Activated T-cell treated with anti-CD3 and anti-CD28 coated beads, Interleukin-2, amount 50 U/mL, for 72 hours (primary cell): ENCODE results near the gene KCNQ2. TPM values are rescaled to one million over a fixed set of nuclear protein-coding genes. Genes with fewer than 3 reads are reported as not detected.

ENCODE experiments used
- ATAC-seq, 2 donors: fragments of 150-1000 bp; cut with Tn5 transposase; replicated peaks in 1 of 2; 2 replicates each; pipeline ENCODE4 v1.10.0; 2021; ENCODE audit warnings: moderate library complexity in 2 of 2, mild to moderate bottlenecking in 1 of 2
- DNase-seq, 2 donors: peaks; one replicate each; pipeline ENCODE4 v3.0.0; 2021 to 2022; ENCODE audit warnings: mixed read lengths in 1 of 2
- H3K27ac Mint-ChIP-seq: one replicate; pipeline ENCODE4 v1.8.0; 2022; ENCODE audit warnings: mild to moderate bottlenecking, moderate library complexity, mixed read lengths
- H3K27me3 Mint-ChIP-seq: one replicate; pipeline ENCODE4 v1.8.0; 2022; ENCODE audit warnings: low read depth, mixed read lengths
- H3K36me3 Mint-ChIP-seq, 2 donors: one replicate each; pipeline ENCODE4 v1.8.0; 2022; ENCODE audit warnings: mixed read lengths in 2 of 2, mild to moderate bottlenecking in 1 of 2; ENCODE audit not compliant: insufficient read depth in 2 of 2
- H3K4me1 Mint-ChIP-seq: one replicate; pipeline ENCODE4 v1.8.0; 2022; ENCODE audit warnings: low read depth, mixed read lengths
- H3K4me3 Mint-ChIP-seq, 2 donors: one replicate each; pipeline ENCODE4 v1.8.0; 2022; ENCODE audit warnings: mild to moderate bottlenecking in 2 of 2, mixed read lengths in 2 of 2, moderate library complexity in 2 of 2
- H3K9me3 Mint-ChIP-seq, 2 donors: one replicate each; pipeline ENCODE4 v1.8.0; 2022; ENCODE audit warnings: mixed read lengths in 2 of 2
- total RNA-seq, 2 donors: library from RNA; stranded (reverse); gene quantifications; one replicate each; pipeline ENCODE4 v1.2.3, GENCODE V29; 2022

Gene KCNQ2
- total RNA-seq, 2 donors from 2014 or later = 0.44 to 0.65 TPM

DNA sequence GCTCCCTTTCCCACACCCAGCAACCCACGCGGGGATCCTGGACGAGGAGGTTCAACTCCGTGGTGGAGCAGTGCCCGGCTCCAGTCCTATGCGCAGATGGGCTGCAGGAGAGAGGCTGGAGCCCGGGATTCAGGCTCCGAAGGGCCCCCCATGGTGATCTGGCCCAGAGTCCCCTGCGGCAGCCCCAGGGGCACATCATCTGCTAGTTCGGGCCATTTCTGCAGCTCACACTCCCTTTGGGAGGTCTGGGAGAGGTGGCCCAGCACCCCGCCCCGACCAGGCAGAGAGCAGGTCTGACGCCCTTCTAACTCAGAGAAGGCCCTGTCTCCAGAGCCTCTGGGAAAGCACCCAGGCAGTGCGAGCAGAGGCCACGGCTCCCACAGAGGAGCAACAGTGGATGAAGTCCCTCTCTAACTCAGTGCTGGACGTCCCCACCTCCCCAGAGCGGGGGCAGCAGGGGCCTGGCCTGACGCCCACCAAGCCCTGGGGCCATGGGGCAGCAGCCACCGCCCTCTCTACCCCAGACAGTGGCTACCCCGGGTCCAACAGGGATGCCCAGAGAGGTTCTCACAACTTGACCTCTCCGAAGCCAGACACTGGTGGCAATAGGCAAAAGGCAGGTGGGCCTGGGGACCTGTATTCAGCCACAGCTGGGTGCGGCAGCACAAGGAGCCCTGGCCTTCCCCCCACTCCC, 3.3 kb downstream of the KCNQ2 start:
- H3K9me3 Mint-ChIP-seq = no peaks in the 10 kb centered on the region

DNA sequence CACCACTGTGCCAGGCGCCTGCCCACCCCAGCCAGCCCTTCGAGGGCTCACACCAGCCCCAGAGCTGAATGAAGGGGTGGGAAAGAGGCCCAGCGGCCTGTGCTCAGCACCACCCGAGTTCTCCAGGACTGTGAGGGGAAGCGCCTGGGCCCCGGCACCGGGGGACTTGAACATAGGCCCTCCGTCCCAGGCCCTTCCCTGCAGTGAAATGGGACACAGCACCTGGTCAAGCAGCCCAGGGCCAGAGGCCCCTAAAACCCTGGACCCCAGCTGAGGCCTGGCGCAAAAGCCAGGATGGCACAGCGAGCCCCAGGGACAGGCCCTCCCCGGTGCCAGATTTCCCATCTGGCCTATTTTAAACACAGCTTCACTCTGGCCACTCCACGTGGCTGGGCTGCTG, 4.0 kb downstream of the KCNQ2 start:
- no peak overlapping the region for H3K27ac Mint-ChIP-seq
- DNase-seq = no peak
- H3K36me3 Mint-ChIP-seq = no peaks in the 10 kb centered on the region
- no peaks in the 10 kb centered on the region for H3K4me1 Mint-ChIP-seq
- no peaks in the 10 kb centered on the region for H3K9me3 Mint-ChIP-seq
- no peak overlapping the region for H3K4me3 Mint-ChIP-seq
- no peak for ATAC-seq
- H3K27me3 Mint-ChIP-seq = peaks cover 9% of the 10 kb centered on the region

More for the DNA sequence above, 3.3 kb downstream of the KCNQ2 start:
- ATAC-seq = no peak
- no peak overlapping the region for H3K27ac Mint-ChIP-seq
- H3K4me3 Mint-ChIP-seq = no peak overlapping the region
- peaks cover 5% of the 10 kb centered on the region for H3K4me1 Mint-ChIP-seq
- H3K27me3 Mint-ChIP-seq = peaks cover 12% of the 10 kb centered on the region
- no peaks in the 10 kb centered on the region for H3K36me3 Mint-ChIP-seq
- DNase-seq = no peak

DNA sequence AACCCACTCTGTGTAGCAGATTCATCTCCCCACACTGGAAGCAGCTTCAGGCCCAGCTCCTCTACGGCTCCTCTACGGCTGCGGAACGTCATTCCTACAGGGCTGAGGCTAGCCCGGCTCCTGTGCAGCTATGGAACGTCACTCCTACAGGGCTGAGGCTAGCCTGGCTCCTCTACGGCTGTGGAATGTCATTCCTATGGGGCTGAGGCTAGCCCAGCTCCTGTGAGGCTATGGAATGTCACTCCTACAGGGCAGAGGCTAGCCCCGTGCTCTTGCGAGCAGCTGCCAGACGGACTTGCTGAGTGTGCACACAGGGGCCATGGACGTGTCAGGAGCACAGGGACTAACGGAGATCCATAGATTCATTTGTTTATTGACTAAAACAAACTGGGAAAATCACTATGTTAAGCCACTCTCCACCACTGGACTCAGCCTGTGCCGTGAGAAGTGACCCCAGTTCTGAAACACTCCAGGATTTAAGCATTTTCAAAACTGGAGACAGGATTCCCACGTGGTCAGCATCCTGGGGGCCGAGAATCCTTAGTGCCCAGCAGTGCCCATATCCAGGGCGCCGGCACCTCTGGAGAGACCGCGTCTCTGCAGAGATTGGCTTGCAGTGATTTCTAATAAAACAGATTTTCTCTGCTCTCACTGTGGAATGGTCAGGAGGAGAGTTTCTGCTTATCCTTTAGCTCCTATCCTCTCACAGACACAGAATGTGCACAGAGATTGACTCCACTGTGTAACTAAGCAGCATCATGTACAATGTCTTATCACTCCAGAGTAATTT, 5.0 kb downstream of the KCNQ2 start:
- Mint-ChIP-seq H3K9me3 (no peaks in the 10 kb centered on the region), H3K4me1 (no peaks in the 10 kb centered on the region), H3K36me3 (no peaks in the 10 kb centered on the region), H3K27ac (no peak overlapping the region), H3K4me3 (no peak overlapping the region), H3K27me3 (peaks cover 16% of the 10 kb centered on the region)
- DNase-seq = no peak
- no peak for ATAC-seq

DNA sequence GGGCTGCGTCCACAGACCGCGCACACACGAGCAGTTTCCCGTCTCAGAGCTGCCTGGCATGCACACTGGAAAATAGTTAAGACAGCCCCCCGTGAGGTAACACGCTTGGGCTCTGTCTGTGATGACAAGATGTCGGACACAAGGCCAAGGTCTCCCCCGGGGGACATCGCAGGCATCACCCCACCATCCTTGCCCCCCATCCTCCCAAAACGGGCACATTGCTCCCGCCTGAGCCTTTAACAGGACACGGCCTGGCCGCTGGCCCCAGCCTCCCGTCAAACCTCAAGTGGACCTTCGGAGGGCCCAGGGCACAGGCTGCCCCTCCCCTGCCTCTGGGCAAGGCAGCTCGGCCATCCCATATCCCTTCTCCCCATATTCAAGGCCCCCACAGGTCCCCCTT, 5.6 kb downstream of the KCNQ2 start:
- Mint-ChIP-seq H3K4me1 (no peaks in the 10 kb centered on the region), H3K27ac (no peak overlapping the region), H3K9me3 (no peaks in the 10 kb centered on the region), H3K4me3 (no peak overlapping the region), H3K27me3 (peaks cover 18% of the 10 kb centered on the region), H3K36me3 (no peaks in the 10 kb centered on the region)
- no peak for ATAC-seq
- no peak for DNase-seq

DNA sequence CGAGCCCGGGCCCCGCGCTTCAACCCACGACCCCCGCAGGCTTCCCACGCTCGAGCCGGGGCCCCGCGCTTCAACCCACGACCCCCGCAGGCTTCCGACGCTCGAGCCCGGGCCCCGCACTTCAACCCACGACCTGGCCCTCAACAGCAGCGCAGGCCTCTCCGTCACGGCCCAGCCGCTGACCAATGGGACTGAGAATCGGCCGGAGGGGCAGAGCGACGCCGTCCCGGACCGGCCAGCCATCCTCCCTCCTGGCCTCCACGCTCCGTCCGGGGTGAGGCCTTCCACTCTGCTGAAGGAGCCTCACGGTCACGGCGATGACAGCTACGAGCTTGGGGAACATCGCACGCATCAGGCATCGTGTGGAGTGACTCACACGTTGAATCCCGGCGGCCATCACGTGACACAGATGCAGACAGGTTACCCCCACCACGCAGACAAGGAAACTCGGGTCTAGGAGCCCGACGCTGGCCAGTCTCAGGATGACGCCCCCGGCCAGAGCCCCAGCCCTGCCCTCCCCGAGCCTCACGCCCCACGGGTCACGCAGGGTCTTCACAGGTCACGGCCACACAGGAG, 6.1 kb downstream of the KCNQ2 start:
- no peaks in the 10 kb centered on the region for H3K9me3 Mint-ChIP-seq
- H3K4me3 Mint-ChIP-seq = no peak overlapping the region
- H3K27me3 Mint-ChIP-seq = peaks cover 18% of the 10 kb centered on the region
- ATAC-seq (no peak), DNase-seq (no peak)
- H3K4me1 Mint-ChIP-seq = no peaks in the 10 kb centered on the region
- H3K27ac Mint-ChIP-seq = no peak overlapping the region
- no peaks in the 10 kb centered on the region for H3K36me3 Mint-ChIP-seq

DNA sequence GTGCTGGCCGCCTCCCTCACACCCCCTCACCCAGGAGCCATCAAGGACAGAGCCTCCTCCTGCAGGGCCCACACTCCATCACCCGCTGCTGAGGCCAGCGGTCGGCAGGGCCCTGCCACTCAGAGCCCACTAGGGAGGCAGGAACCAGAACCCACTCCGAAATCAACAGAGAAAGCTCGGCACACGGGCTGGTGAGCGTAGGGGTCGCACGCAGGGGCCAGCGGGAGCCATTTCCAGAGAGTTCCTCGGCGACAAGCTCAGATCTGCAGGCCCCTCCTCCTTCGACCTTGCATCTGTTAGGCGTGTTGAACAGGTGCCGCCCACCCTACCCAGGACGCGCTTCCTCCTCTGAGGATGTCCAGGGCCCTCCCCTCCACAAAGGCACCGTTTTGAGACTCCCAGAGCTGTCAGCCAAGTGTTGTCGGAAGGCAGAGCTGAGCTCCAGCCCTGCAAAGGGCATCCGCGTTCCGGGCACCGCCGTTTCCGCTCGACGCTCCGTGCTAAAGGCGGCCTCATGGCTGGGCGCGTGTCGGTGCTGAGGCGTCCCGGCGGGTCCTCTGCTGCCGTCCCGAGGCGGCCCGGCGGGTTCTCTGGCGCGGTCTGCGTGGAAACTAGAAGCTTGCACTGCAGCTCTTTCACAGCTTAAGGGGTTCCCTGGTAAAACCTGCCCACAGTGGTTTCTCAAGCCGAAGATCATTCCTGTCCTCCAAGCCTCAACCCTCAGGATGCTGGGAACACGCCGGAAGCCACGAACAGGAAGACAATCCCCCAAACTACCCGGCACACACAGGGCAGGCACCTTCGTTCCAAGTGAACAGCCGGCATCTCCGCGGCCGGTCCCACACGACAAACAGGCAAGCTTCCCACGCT, 6.8 kb downstream of the KCNQ2 start:
- ATAC-seq (no peak), DNase-seq (no peak)
- no peaks in the 10 kb centered on the region for H3K9me3 Mint-ChIP-seq
- H3K36me3 Mint-ChIP-seq = no peaks in the 10 kb centered on the region
- peaks cover 18% of the 10 kb centered on the region for H3K27me3 Mint-ChIP-seq
- H3K4me1 Mint-ChIP-seq = no peaks in the 10 kb centered on the region
- no peak overlapping the region for H3K27ac Mint-ChIP-seq
- no peak overlapping the region for H3K4me3 Mint-ChIP-seq

DNA sequence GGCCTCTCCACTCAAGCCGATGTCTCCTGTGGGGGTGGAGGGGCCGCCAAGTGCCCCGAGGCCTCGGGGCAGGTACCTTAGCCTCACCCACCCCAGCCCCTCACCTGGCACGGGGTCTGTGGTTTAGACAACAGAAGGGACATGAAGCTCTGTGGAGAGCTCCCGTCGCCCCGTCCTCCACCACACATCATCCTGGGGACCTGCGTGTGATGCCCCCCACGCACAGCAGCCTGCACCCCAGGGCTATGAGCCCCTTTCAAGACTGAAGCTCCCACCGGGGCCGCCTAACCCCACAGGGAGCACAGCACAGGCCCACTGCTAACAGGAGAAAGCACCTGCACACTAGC, 8.2 kb downstream of the KCNQ2 start:
- peaks cover 13% of the 10 kb centered on the region for H3K27me3 Mint-ChIP-seq
- no peak overlapping the region for H3K27ac Mint-ChIP-seq
- DNase-seq = no peak
- ATAC-seq = no peak
- H3K4me1 Mint-ChIP-seq = no peaks in the 10 kb centered on the region
- no peak overlapping the region for H3K4me3 Mint-ChIP-seq
- no peaks in the 10 kb centered on the region for H3K9me3 Mint-ChIP-seq
- H3K36me3 Mint-ChIP-seq = no peaks in the 10 kb centered on the region

DNA sequence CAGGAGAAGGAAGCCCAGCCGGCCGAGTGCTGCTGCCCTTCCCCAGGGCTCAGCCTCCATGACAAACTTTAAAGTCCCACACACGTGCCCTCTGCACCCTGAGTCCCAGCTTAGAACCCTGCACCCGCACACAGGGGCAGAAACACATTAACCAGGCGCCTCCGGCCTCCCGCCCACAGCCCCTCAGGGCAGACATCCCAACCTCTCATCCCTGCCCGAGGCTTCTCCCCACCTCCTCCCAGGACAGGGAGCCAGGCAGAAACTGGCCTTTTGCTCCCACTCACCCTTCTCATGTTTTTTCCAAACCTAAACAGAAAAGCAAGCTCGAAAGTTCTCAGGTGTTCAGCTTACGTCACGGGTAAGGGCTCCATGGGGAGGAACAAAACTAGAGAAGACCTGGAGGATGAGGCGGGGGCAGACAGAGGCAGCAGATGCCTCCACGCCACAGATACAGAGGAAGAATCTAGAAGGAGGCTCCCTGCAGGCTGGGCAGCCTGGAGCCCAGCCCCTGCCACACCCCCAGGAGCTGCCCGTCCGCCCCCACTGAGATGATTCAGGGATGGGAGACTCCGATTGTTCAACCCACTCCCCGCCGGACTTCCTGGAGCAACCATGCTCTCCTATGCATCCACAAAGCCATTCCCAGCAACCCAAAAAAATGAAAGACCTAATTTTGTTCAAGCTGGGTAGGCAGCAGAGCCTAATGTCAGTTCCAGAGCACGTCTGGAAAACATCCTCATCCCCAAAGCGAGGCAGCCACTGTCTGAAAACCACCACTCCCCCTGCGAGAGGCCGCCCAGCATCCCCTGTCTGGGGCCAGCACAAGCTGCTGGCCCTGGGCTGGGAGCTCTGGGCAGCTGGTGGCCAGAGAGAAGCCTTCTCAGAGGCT, 8.8 kb downstream of the KCNQ2 start:
- Mint-ChIP-seq H3K27ac (no peak overlapping the region), H3K36me3 (no peaks in the 10 kb centered on the region), H3K4me1 (no peaks in the 10 kb centered on the region), H3K4me3 (no peak overlapping the region), H3K9me3 (no peaks in the 10 kb centered on the region), H3K27me3 (peaks cover 13% of the 10 kb centered on the region)
- DNase-seq (no peak), ATAC-seq (no peak)

DNA sequence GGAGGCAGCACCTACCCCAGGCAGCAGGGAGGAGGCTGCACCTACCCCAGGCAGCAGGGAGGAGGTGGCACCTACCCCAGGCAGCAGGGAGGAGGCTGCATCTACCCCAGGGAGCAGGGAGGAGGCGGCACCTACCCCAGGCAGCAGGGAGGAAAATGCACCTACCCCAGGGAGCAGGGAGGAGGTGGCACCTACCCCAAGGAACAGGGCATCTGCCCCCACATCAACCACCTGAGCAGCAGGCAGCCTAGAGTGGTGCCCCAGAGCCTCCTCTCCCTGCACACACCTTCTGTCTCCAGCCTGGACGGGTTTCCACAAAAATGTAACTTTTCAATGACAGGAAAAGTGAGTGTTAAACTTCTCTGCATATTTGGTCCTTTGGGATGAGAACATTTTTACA, 10.2 kb downstream of the KCNQ2 start:
- peaks cover 13% of the 10 kb centered on the region for H3K27me3 Mint-ChIP-seq
- no peaks in the 10 kb centered on the region for H3K4me1 Mint-ChIP-seq
- no peak overlapping the region for H3K4me3 Mint-ChIP-seq
- no peaks in the 10 kb centered on the region for H3K36me3 Mint-ChIP-seq
- ATAC-seq (no peak), DNase-seq (no peak)
- no peak overlapping the region for H3K27ac Mint-ChIP-seq
- H3K9me3 Mint-ChIP-seq = no peaks in the 10 kb centered on the region

DNA sequence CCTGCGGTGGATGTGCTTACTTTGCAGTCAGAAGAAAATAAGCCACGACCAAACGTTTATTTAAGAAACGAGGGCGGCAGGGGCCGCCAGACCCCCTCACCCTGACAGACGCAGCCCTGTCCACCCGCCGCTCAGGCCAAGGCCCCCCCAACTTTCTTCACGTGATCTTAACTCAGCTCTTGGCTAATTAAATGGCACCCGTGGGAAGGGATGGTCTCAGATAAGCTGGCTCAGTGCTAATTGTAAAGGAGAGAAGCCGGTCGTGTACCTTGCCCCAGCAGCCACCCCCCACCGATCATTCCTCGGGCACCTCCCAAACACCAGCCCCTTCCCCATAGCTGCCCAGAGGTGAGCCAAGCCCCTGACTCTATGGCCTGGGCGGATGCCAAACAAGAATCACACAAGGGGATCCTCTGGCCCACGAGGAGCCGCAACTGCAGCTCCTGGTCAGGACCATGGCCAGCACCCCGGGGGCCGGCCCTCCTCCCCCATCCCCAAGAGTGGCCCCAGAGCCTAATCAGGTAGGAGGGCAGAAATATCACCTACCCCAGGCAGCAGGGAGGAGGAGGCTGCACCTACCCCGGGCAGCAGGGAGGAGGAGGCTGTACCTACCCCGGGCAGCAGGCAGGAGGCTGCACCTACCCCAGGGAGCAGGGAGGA, 11.2 kb downstream of the KCNQ2 start:
- H3K4me3 Mint-ChIP-seq = no peak overlapping the region
- peaks cover 15% of the 10 kb centered on the region for H3K27me3 Mint-ChIP-seq
- H3K27ac Mint-ChIP-seq = no peak overlapping the region
- no peaks in the 10 kb centered on the region for H3K4me1 Mint-ChIP-seq
- no peaks in the 10 kb centered on the region for H3K36me3 Mint-ChIP-seq
- H3K9me3 Mint-ChIP-seq = no peaks in the 10 kb centered on the region
- DNase-seq = no peak
- ATAC-seq = no peak

DNA sequence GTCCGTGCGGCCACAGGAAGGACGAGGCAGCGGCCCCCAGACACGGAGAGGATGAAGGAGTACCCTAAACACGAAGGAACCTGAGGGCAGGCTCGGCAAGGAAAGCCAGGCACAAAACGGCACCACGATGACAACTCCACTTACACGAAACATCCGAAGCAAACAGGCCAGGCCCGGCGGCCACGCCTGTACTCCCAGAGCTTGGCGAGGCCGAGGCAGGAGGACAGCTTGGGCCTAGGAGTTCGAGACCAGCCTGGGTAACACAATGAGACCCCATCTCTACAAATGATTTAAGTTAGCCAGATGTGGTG, 13.4 kb downstream of the KCNQ2 start:
- no peak overlapping the region for H3K27ac Mint-ChIP-seq
- ATAC-seq (no peak), DNase-seq (no peak)
- H3K4me1 Mint-ChIP-seq = no peaks in the 10 kb centered on the region
- H3K9me3 Mint-ChIP-seq = no peaks in the 10 kb centered on the region
- no peak overlapping the region for H3K4me3 Mint-ChIP-seq
- no peaks in the 10 kb centered on the region for H3K36me3 Mint-ChIP-seq
- peaks cover 20% of the 10 kb centered on the region for H3K27me3 Mint-ChIP-seq
